ENCODE results near the gene DIO3. TPM values are rescaled to one million over a fixed set of nuclear protein-coding genes. Genes with fewer than 3 reads are reported as not detected.

Gene DIO3
- not detected for total RNA-seq

GRCh38 chr14:101561145-101561896 lies at the start of gene DIO3:
Gene DIO3, plus strand, starts transcription at chr14:101561495.

Other genes with a start within 250 kb of the DIO3 start
- 10 to 100 TPM; 84.3 to 95.6 TPM for gene PPP2R5C, start 200.2 kb downstream of the DIO3 start, total RNA-seq

All from melanocyte of skin (primary cell).